Spleen (tissue), 7 donors: ENCODE data around the gene USP20.

ENCODE experiments used
- CTCF ChIP-seq, 11 experiments: fragments of 200-600 bp in 7 of 11; fragments of 450-650 bp in 4 of 11; sonication (generic) in 4 of 11; IDR thresholded peaks in 8 of 11; conservative IDR thresholded peaks in 3 of 11; 1 replicate in 7 of 11; 2 replicates in 4 of 11; pipeline versions ENCODE4 v1.4.0 to v1.8.0; 2016 to 2021; ENCODE audit warnings: antibody characterized with exemption in 11 of 11, inconsistent platforms in 4 of 11, mild to moderate bottlenecking in 1 of 11
- POLR2A ChIP-seq, 3 donors: fragments of 450-650 bp; IDR thresholded peaks; one replicate each; pipeline ENCODE4 v1.5.1; 2017; ENCODE audit warnings: antibody characterized with exemption in 3 of 3, mild to moderate bottlenecking in 1 of 3
- donor health status: DM: no; HTN: no; CAD: no; lungs with moderate emphysema.
- donor health status: DM: no; HTN: no; CAD: no.
- donor health status: DM: no; HTN: no; CAD: no.

- TF ChIP-seq CTCF (IDR thresholded peaks at IDR 0.05 in 8 of 11, conservative IDR thresholded peaks at IDR 0.05 in 3 of 11) = peak; percentile 90 to 99 (median 97)
- TF ChIP-seq POLR2A (IDR thresholded peaks at IDR 0.05) = peak in 2 of 3 donors; percentile 26 to 58
Observed at GRCh38 chr9:129885670-129886106, 50.4 kb downstream of the USP20 start.
